ENCODE data around the gene ING4.

ING4 gene

GRCh38 chr12:6632026-6632983, 30.6 kb downstream of the ING4 start:
- no peaks in the 10 kb centered on the region for H3K9me3 Mint-ChIP-seq
- H3K4me1 Mint-ChIP-seq, result peaks cover 71% of the 10 kb centered on the region
- no peaks in the 10 kb centered on the region for H3K27me3 Mint-ChIP-seq
- peak; percentile 78 for ATAC-seq
- peak overlapping the region; percentile 92 for H3K27ac Mint-ChIP-seq
- peak overlapping the region; percentile 86 for H3K4me3 Mint-ChIP-seq
- peaks cover 16% of the 10 kb centered on the region for H3K36me3 Mint-ChIP-seq

DNA sequence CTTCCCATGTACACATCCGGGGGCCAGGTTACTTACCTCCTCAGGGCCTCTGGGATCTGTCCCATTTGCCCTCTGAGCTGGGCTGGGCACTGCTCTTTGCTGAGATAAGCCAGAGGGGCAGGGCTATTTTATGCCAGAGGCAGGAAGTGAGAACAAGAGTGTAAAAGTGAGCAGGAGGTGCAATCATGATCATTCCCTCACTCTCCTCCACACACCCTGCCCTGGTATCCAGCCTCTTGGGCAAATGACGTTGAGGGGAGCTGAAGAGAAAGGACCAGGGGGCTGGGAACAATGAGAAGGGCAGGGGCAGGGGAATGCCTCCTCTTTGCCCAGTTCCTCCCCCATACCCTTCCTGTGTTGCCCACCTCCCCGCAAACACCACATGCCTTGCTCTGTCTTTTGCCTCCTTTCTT, 31.4 kb downstream of the ING4 start:
- peak overlapping the region; percentile 86 for H3K4me3 Mint-ChIP-seq
- peaks cover 20% of the 10 kb centered on the region for H3K36me3 Mint-ChIP-seq
- H3K27me3 Mint-ChIP-seq, result no peaks in the 10 kb centered on the region
- H3K4me1 Mint-ChIP-seq, result peaks cover 76% of the 10 kb centered on the region
- H3K9me3 Mint-ChIP-seq, result no peaks in the 10 kb centered on the region
- no peak for ATAC-seq
- H3K27ac Mint-ChIP-seq, result peak overlapping the region; percentile 92

DNA sequence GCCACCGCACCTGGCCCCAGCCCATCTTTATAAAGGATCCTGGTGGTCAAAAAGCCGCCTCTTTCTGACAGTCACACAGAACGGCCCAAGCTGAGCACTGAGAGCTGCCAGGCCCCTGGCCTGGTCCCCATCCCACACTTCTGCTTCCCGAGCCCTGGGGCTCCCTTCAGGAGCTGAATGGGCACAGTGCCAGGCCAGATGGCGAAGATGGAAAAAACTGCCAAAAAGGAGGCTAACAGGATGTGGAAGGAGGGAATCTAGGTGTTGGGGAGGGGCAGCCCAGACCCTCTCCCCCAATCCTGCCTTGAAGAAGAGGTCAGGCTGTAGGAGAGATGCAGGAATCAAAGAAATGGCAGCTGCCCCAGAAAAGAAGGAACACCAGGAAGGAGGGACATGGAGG, 32.2 kb downstream of the ING4 start:
- peak overlapping the region; percentile 92 for H3K27ac Mint-ChIP-seq
- peaks cover 71% of the 10 kb centered on the region for H3K4me1 Mint-ChIP-seq
- peaks cover 24% of the 10 kb centered on the region for H3K36me3 Mint-ChIP-seq
- H3K9me3 Mint-ChIP-seq, result no peaks in the 10 kb centered on the region
- peak overlapping the region; percentile 86 for H3K4me3 Mint-ChIP-seq
- no peaks in the 10 kb centered on the region for H3K27me3 Mint-ChIP-seq
- no peak for ATAC-seq

DNA sequence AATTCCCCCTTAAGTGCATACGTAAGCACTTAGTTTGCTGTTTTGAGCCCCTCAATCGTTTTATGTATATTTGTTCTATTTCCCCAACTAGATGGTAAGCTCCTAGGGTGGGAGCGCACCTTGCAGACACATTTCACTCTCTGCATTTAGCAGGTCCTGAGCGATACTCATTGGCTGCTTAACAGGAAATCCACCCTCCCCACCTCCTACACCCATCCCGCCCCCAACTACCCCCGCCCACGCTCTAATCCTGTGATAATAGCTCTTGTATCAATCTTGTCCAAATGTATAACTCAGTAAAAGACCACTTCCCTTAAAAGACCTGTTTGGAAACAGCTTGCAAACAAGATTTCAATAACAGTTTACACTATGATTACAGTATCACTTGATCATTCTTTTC, 35.3 kb downstream of the ING4 start:
- Mint-ChIP-seq H3K27me3 (no peaks in the 10 kb centered on the region), H3K4me1 (peaks cover 57% of the 10 kb centered on the region), H3K27ac (peak overlapping the region; percentile 85), H3K36me3 (peaks cover 33% of the 10 kb centered on the region), H3K4me3 (peak overlapping the region; percentile 64), H3K9me3 (no peaks in the 10 kb centered on the region)
- peak; percentile 37 for ATAC-seq

DNA sequence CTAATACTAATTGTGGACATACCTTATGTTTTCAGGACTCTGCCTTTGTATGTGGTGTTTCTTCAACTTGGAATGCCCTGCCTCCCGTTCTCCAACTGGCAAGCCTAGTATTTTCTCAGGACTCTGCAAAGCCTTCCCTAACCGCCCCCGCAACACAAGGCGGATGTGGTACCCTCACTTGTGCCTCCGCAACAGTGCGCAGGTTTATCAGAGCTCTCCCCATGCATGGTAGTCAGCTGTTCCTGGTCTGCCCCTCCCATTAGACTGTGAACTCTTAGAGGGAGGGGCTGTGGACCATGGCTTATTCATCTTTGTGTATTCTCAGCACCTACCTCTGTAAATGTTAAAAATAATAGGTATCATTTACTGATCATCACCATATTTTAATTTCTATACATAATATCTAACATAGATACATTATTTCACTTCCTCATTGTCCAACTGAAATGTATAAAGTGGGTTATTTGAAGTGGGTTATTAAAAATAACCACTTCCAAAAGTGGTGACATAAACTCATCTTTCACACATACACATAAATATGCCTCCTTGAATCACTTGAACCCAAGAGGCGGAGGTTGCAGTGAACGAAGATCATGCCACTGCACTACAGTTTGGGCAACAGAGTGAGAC, 36.1 kb downstream of the ING4 start:
- Mint-ChIP-seq H3K27me3 (no peaks in the 10 kb centered on the region), H3K4me3 (no peak overlapping the region), H3K9me3 (no peaks in the 10 kb centered on the region), H3K36me3 (peaks cover 33% of the 10 kb centered on the region), H3K4me1 (peaks cover 49% of the 10 kb centered on the region), H3K27ac (peak overlapping the region; percentile 85)
- ATAC-seq, result peak; percentile 71

GRCh38 chr12:6620885-6621274, 42.0 kb downstream of the ING4 start:
- Mint-ChIP-seq H3K27ac (peak overlapping the region; percentile 51), H3K36me3 (peaks cover 34% of the 10 kb centered on the region), H3K4me1 (peaks cover 44% of the 10 kb centered on the region), H3K9me3 (no peaks in the 10 kb centered on the region), H3K27me3 (no peaks in the 10 kb centered on the region), H3K4me3 (peak overlapping the region; percentile 44)
- ATAC-seq, result no peak

- Mint-ChIP-seq H3K27ac (peak overlapping the region; percentile 51), H3K4me3 (peak overlapping the region; percentile 44), H3K9me3 (no peaks in the 10 kb centered on the region), H3K4me1 (peaks cover 44% of the 10 kb centered on the region), H3K27me3 (no peaks in the 10 kb centered on the region), H3K36me3 (peaks cover 34% of the 10 kb centered on the region)
- peak; percentile 55 for ATAC-seq
Measured at GRCh38 chr12:6620137-6620884, 42.6 kb downstream of the ING4 start.

GRCh38 chr12:6618483-6619225, 44.3 kb downstream of the ING4 start:
- Mint-ChIP-seq H3K36me3 (peaks cover 25% of the 10 kb centered on the region), H3K4me3 (no peak overlapping the region), H3K4me1 (peaks cover 48% of the 10 kb centered on the region), H3K9me3 (no peaks in the 10 kb centered on the region), H3K27me3 (no peaks in the 10 kb centered on the region), H3K27ac (peak overlapping the region; percentile 35)
- ATAC-seq, result no peak

- H3K27me3 Mint-ChIP-seq, result no peaks in the 10 kb centered on the region
- peaks cover 70% of the 10 kb centered on the region for H3K4me1 Mint-ChIP-seq
- H3K36me3 Mint-ChIP-seq, result peaks cover 20% of the 10 kb centered on the region
- no peak for ATAC-seq
- no peak overlapping the region for H3K4me3 Mint-ChIP-seq
- H3K27ac Mint-ChIP-seq, result peak overlapping the region; percentile 31
- no peaks in the 10 kb centered on the region for H3K9me3 Mint-ChIP-seq
Measured at GRCh38 chr12:6615802-6616201, 47.1 kb downstream of the ING4 start.

GRCh38 chr12:6614513-6615172, 48.3 kb downstream of the ING4 start:
- no peak for ATAC-seq
- peaks cover 8% of the 10 kb centered on the region for H3K36me3 Mint-ChIP-seq
- H3K4me1 Mint-ChIP-seq, result peaks cover 62% of the 10 kb centered on the region
- H3K9me3 Mint-ChIP-seq, result no peaks in the 10 kb centered on the region
- no peaks in the 10 kb centered on the region for H3K27me3 Mint-ChIP-seq
- peak overlapping the region; percentile 87 for H3K27ac Mint-ChIP-seq
- H3K4me3 Mint-ChIP-seq, result no peak overlapping the region

DNA sequence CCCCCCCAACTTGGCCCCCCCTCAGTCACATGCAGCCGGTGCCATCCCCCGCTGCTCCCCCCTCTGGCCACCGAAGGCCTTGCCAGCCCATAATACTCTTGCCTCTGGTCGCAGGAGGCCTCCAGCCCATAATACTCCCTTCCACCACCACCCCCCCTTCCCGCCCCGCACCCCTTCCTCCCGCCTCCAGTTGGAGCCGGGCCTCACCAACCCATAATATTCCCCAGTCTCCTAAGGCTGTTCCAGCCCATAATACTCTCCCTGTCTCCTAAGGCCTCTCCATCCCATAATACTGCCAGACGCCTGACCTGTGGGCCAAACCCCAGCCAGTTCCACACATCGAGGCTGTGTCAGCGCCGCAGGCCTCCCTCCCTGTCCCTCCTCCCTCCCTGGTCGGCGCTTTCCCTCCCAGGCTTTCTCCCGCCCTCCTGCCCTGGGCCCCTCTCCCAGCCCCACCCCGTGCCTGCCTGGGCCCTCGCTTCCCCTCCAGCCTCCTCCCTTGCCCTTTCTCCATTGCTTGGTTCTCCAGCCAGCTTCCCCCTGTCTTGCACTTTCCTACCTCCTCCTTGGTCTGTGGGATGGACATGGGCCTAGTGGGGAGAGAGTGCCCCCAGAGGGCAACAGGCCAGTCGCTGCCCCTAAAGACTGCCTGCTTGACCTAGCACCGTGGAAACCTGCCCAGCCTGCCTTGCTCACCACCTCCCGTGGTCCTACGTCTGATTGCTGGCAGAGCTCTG, 49.0 kb downstream of the ING4 start:
- H3K9me3 Mint-ChIP-seq, result no peaks in the 10 kb centered on the region
- peaks cover 1% of the 10 kb centered on the region for H3K36me3 Mint-ChIP-seq
- H3K4me3 Mint-ChIP-seq, result peak overlapping the region; percentile 27
- ATAC-seq, result peak; percentile 49
- H3K4me1 Mint-ChIP-seq, result peaks cover 57% of the 10 kb centered on the region
- no peaks in the 10 kb centered on the region for H3K27me3 Mint-ChIP-seq
- peak overlapping the region; percentile 87 for H3K27ac Mint-ChIP-seq

DNA sequence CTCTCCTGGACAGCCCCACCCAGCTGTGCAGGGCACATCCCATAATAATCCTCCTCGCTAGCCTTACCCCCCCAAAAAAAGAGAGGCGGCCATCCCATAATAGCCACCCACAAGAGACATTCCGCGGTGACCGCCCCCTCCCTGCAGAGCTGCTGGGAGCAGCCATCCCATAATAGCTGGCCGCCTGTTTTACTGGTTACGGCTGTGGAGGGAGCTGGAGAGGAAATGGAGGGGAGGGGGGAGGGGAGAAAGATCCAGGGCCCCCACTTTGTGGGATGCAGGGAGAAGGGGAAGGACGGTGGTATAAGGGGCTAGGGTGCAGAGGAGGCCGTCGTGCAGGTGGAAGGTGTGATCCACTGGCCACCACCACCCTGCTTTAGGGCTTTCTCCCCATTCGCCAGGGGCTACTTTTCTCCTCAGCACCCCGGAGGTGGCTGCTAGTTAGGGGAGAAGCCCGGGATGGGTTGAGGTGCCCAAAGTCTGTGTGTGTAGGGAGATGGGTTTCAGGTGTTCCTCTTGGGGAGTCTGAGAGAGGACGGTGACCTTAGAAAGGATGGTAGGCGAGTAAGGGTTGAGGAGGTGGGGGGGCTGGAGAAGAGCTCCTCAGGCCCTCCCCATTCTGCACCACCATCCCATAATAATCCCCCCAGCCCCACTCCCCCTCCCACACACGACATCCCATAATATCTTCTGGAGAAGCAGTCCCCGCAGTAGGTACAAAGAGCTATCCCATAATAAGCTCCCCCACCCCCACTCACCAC, 49.7 kb downstream of the ING4 start:
- Mint-ChIP-seq H3K27ac (peak overlapping the region; percentile 87), H3K27me3 (no peaks in the 10 kb centered on the region), H3K9me3 (no peaks in the 10 kb centered on the region), H3K36me3 (no peaks in the 10 kb centered on the region), H3K4me1 (peaks cover 51% of the 10 kb centered on the region), H3K4me3 (no peak overlapping the region)
- ATAC-seq, result peak; percentile 4

DNA sequence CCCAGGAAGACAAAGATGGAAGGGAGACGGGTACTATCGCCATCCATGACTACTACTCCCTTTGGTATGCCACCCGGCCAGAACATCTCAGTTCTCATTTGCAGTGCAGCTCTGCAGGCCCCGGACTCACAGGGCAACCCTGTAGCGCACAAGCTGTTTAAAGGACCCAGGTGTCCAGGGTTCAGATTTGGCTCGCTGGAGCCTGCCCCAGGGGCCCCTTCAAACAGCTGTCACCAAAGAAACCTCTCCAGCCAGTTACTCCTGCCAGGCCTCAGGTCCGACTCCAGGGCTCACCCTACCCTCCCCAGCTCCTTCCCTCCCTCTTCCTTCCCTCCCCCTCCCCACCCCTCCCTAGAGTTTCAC, 50.3 kb downstream of the ING4 start:
- H3K4me1 Mint-ChIP-seq, result peaks cover 51% of the 10 kb centered on the region
- ATAC-seq, result no peak
- no peaks in the 10 kb centered on the region for H3K9me3 Mint-ChIP-seq
- no peaks in the 10 kb centered on the region for H3K27me3 Mint-ChIP-seq
- no peaks in the 10 kb centered on the region for H3K36me3 Mint-ChIP-seq
- H3K27ac Mint-ChIP-seq, result peak overlapping the region; percentile 87
- no peak overlapping the region for H3K4me3 Mint-ChIP-seq

Measured in stimulated activated memory B cell treated with anti-CD40 and anti-IgM and Interleukin-4, amounts not matched to agents 10 μg/mL and 1 μg/mL and 100 μg/mL, for 72 hours (primary cell).